Body of pancreas (tissue), 4 donors: ENCODE data around the gene AMIGO3. TPM values are rescaled to one million over a fixed set of nuclear protein-coding genes. Genes with fewer than 3 reads are reported as not detected.

ENCODE experiments used
- ATAC-seq: fragments of 150-250 bp; one replicate; pipeline ENCODE4 v1.9.1; 2016
- DNase-seq, 4 donors: peaks; one replicate each; pipeline ENCODE4 v3.0.0-alpha.2; 2019
- H3K27ac ChIP-seq, 4 donors: fragments of 200-600 bp; sonication (generic); 1 replicate in 3 of 4; 2 replicates in 1 of 4; pipeline versions ENCODE4 v1.5.1 to v1.6.1; 2016 to 2019; ENCODE audit warnings: mild to moderate bottlenecking in 1 of 4, mixed read lengths in 1 of 4, moderate library complexity in 1 of 4
- H3K27me3 ChIP-seq, 2 donors: fragments of 200-600 bp; sonication (generic); one replicate each; pipeline ENCODE4 v1.6.0; 2016; ENCODE audit warnings: mild to moderate bottlenecking in 1 of 2
- H3K36me3 ChIP-seq, 2 donors: fragments of 200-600 bp; sonication (generic); replicated peaks in 1 of 2; 2 replicates each; pipeline ENCODE4 v1.5.1; 2016; ENCODE audit warnings: low read depth in 2 of 2; ENCODE audit not compliant: insufficient read depth in 1 of 2
- H3K4me1 ChIP-seq: fragments of 200-600 bp; sonication (generic); one replicate; pipeline ENCODE4 v1.6.0; 2016
- H3K4me3 ChIP-seq, 2 donors: fragments of 200-600 bp; sonication (generic); 1 replicate in 1 of 2; 2 replicates in 1 of 2; pipeline ENCODE4 v1.5.1; 2016 to 2019
- H3K9me3 ChIP-seq, 3 donors: fragments of 200-600 bp; sonication (generic); 1 replicate in 2 of 3; 2 replicates in 1 of 3; pipeline ENCODE4 v1.5.1; 2016
- CTCF ChIP-seq, 7 experiments: fragments of 450-650 bp in 4 of 7; fragments of 200-600 bp in 3 of 7; sonication (generic) in 3 of 7; IDR thresholded peaks; one replicate each; pipeline ENCODE4 v1.5.1; 2016 to 2019; ENCODE audit warnings: antibody characterized with exemption in 7 of 7
- POLR2A ChIP-seq, 3 donors: fragments of 450-650 bp; IDR thresholded peaks; one replicate each; pipeline ENCODE4 v1.6.1; 2016; ENCODE audit warnings: antibody characterized with exemption in 3 of 3, mild to moderate bottlenecking in 2 of 3
- WGBS, 2 donors: methylation state at CpG; one replicate each; pipeline ENCODE4 v1.1.5; 2017; 5-methylcytosine and 5-hydroxymethylcytosine counted together
- intact Hi-C: fragments of 100-400 bp; cut with DNase I; formaldehyde crosslinking; loops from one replicate; pipeline ENCODE4 v1.15.1; 2023
- total RNA-seq, 2 donors: library from RNA; depleted of rRNA; stranded (reverse); fragments of >200 nt; gene quantifications; one replicate each; pipeline ENCODE4 v1.1.0, GENCODE V29; 2016

AMIGO3 gene
- total RNA-seq, 2 donors from 2014 or later = 2.0 to 2.1 TPM

GRCh38 chr3:49681232-49681522 lies 38.3 kb downstream of the AMIGO3 start:
- Histone ChIP-seq H3K27me3 (no peaks in the 10 kb centered on the region), H3K36me3 (peaks cover 0 to 28% of the 10 kb centered on the region in 2 donors), H3K4me3 (no peak overlapping the region), H3K9me3 (no peaks in the 10 kb centered on the region), H3K4me1 (no peaks in the 10 kb centered on the region), H3K27ac (no peak overlapping the region)
- DNase-seq = no peak
- WGBS, 2 donors = 90 to 94% methylated on average over 2 of the region's 2 CpGs
- intact Hi-C loops = no loop called here
- no peak for ATAC-seq
- TF ChIP-seq CTCF (IDR thresholded peaks at IDR 0.05) (no peak), POLR2A (IDR thresholded peaks at IDR 0.05) (no peak)

GRCh38 chr3:49680493-49681231 lies 38.8 kb downstream of the AMIGO3 start:
- Histone ChIP-seq H3K27me3 (no peaks in the 10 kb centered on the region), H3K36me3 (peaks cover 0 to 28% of the 10 kb centered on the region in 2 donors), H3K9me3 (no peaks in the 10 kb centered on the region), H3K4me1 (peaks cover 4% of the 10 kb centered on the region), H3K4me3 (no peak overlapping the region), H3K27ac (no peak overlapping the region)
- ATAC-seq (no peak), DNase-seq (no peak)
- intact Hi-C loops = no loop called here
- WGBS, 2 donors = 89 to 95% methylated on average over 7 of the region's 7 CpGs
- TF ChIP-seq POLR2A (IDR thresholded peaks at IDR 0.05) = no peak
- TF ChIP-seq CTCF (IDR thresholded peaks at IDR 0.05) = no peak

- TF ChIP-seq POLR2A (IDR thresholded peaks at IDR 0.05) (no peak), CTCF (IDR thresholded peaks at IDR 0.05) (no peak)
- Histone ChIP-seq H3K36me3 (peaks cover 0 to 20% of the 10 kb centered on the region in 2 donors), H3K9me3 (no peaks in the 10 kb centered on the region), H3K4me3 (no peak overlapping the region), H3K27me3 (no peaks in the 10 kb centered on the region), H3K27ac (no peak overlapping the region), H3K4me1 (peaks cover 28% of the 10 kb centered on the region)
- 87% methylated on average over 11 of the region's 11 CpGs; no CpG with 5 or more reads in 1 of the 2 donors for WGBS, 2 donors
- ATAC-seq (no peak), DNase-seq (no peak)
- intact Hi-C loops = loop anchor here (5.0 kb wide), 1 partner anchor 139 kb away; no protein-coding TSS in a partner anchor
These were observed 43.6 kb downstream of the AMIGO3 start for GRCh38 chr3:49675912-49676311.

GRCh38 chr3:49674497-49674983 lies 44.9 kb downstream of the AMIGO3 start:
- no peaks in the 10 kb centered on the region for H3K27me3 ChIP-seq
- DNase-seq (no peak), ATAC-seq (peak; percentile 21)
- TF ChIP-seq POLR2A (IDR thresholded peaks at IDR 0.05) (no peak), CTCF (IDR thresholded peaks at IDR 0.05) (peak in 1 of 7 experiments; percentile 27)
- intact Hi-C loops = no loop called here
- 3 to 7% methylated on average over 25 to 34 of the region's 34 CpGs for WGBS, 2 donors
- H3K27ac ChIP-seq = peak overlapping the region; percentile 90 to 96 (median 92)
- H3K36me3 ChIP-seq = peaks cover 0 to 13% of the 10 kb centered on the region in 2 donors
- no peaks in the 10 kb centered on the region for H3K9me3 ChIP-seq
- H3K4me3 ChIP-seq = peak overlapping the region; percentile 59 to 98
- H3K4me1 ChIP-seq = peaks cover 28% of the 10 kb centered on the region
